Bronchial epithelial cell (primary cell): ENCODE data around the gene KCNK15. TPM values are rescaled to one million over a fixed set of nuclear protein-coding genes. Genes with fewer than 3 reads are reported as not detected.

ENCODE experiments used
- DNase-seq: peaks from one replicate; pipeline ENCODE4 v3.0.0-alpha.2; 2010; ENCODE audit warnings: low read depth
- FAIRE-seq: peaks from 2 replicates; lab custom pipeline; 2011; peaks lifted over from hg19 to GRCh38; lab: Jason Lieb, UNC
- H3K27me3 ChIP-seq: 2 replicates; pipeline ENCODE4 v1.5.1; 2011; ENCODE audit warnings: low read length; ENCODE audit not compliant: control insufficient read depth, insufficient read depth
- H3K36me3 ChIP-seq: 2 replicates; pipeline ENCODE4 v1.5.1; 2011; ENCODE audit warnings: low read length; ENCODE audit not compliant: control insufficient read depth, insufficient read depth
- H3K4me3 ChIP-seq: 2 replicates; pipeline ENCODE4 v1.5.1; 2011; ENCODE audit warnings: mild to moderate bottlenecking, low read depth, low read length, control low read depth
- total RNA-seq: library from RNA; depleted of rRNA; stranded (reverse); fragments of >200 nt; gene quantifications from 2 replicates; pipeline ENCODE4 v1.2.1, GENCODE V29; 2014
- TF ChIP-seq, protein P1 (sequence below): IDR thresholded peaks from 2 replicates; pipeline ENCODE4 v1.5.1; 2011; ENCODE audit warnings: mild to moderate bottlenecking, moderate library complexity, low read length, control low read depth, inconsistent platforms; ENCODE audit not compliant: insufficient read depth, severe bottlenecking

The KCNK15 gene
- total RNA-seq, 1 donor from 2014 or later, result under 0.01 TPM

DNA sequence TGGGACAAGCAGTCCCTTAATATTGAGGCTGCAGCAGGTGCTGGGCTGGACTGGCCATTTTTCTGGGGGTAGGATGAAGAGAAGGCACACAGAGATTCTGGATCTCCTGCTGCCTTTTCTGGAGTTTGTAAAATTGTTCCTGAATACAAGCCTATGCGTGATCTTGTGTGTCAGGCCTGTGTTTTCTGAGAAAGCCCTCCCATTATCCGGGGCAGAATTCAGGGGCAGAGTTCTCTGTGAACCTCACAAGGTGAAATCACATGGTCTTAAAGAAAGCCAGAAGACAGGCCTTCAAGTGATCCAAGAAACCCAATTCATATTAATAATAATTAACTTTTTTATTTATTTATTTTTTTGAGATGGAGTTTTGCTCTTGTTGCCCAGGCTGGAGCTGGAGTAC, 18.0 kb upstream of the KCNK15 start:
- Histone ChIP-seq H3K27me3 (no peaks in the 10 kb centered on the region), H3K36me3 (no peaks in the 10 kb centered on the region), H3K4me3 (no peak overlapping the region)
- no peak for FAIRE-seq
- TF ChIP-seq, protein P1, sequence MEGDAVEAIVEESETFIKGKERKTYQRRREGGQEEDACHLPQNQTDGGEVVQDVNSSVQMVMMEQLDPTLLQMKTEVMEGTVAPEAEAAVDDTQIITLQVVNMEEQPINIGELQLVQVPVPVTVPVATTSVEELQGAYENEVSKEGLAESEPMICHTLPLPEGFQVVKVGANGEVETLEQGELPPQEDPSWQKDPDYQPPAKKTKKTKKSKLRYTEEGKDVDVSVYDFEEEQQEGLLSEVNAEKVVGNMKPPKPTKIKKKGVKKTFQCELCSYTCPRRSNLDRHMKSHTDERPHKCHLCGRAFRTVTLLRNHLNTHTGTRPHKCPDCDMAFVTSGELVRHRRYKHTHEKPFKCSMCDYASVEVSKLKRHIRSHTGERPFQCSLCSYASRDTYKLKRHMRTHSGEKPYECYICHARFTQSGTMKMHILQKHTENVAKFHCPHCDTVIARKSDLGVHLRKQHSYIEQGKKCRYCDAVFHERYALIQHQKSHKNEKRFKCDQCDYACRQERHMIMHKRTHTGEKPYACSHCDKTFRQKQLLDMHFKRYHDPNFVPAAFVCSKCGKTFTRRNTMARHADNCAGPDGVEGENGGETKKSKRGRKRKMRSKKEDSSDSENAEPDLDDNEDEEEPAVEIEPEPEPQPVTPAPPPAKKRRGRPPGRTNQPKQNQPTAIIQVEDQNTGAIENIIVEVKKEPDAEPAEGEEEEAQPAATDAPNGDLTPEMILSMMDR, result no peak
- no peak for DNase-seq

DNA sequence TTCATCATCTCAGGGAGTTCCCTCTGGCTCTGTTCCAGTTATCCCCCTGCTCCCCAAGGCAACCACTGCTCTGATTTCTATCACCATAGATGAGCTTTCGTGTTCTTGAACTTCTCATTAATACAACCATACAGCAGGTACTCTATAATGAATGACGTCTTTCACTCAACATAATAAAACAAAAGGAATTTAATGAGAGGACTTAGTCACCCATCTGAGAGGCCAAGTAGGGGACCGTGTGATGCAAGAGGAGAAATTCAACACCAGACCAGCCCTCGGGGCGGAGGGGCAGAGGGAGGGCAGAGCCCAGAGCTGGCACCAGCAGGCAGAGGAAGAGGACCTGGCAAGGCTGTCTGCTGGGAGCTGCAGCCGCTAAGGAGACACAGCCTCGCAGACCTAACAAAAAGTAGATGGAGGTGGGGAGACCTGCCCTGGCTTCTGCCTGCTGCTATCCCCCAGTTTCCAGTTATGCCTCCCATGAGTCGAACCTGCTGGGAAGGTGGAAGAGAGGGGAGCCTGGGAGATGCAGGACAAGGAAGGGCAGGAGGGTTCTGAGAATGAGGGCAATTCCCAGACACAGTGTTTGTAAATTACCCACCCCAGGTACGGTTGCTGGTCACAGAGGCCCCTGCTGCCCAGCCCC, 16.7 kb upstream of the KCNK15 start:
- no peaks in the 10 kb centered on the region for H3K27me3 ChIP-seq
- H3K36me3 ChIP-seq, result no peaks in the 10 kb centered on the region
- no peak overlapping the region for H3K4me3 ChIP-seq
- TF ChIP-seq, protein P1, result no peak
- peak; percentile 90 for DNase-seq
- no peak for FAIRE-seq

DNA sequence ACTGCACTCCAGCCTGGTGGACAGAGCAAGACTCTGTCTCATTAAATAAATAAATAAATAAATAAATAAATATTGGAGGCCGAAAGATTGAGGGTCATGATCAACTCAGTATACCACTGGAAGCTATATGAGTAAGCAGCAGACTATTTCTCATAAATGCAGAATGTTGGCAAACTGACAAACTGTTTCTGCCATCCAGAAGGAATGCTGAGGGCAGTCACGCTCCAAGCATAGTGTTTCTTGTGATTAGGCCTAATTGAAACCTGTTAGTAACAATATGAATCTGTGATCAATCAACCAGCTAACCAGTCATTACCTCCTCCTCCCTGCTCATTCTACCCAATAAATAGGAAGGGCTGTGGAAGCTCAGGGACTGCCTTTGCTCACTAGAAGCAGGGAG, 15.2 kb upstream of the KCNK15 start:
- Histone ChIP-seq H3K27me3 (no peaks in the 10 kb centered on the region), H3K36me3 (no peaks in the 10 kb centered on the region), H3K4me3 (no peak overlapping the region)
- DNase-seq (peak; percentile 94), FAIRE-seq (no peak)
- TF ChIP-seq, protein P1, result no peak

DNA sequence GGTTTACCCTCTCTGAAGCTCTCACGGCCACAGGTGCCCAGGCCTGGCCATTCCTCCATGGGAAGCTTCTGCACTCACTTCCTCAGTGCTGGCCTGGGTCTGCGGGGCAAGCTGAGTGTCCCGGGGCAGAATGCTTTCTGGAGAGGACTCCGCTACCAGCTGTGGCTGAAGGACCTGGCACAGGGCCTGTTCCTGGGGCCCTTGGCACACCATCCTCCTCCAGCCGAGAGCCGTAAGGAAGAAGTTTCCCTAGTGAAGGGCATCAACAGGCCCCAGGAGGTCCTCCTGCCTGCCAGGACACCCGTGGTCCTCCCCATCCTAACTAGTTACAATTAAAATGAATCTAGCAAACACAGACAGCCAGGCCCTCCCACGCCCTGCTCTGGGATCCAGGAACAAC, 14.0 kb upstream of the KCNK15 start:
- H3K4me3 ChIP-seq, result no peak overlapping the region
- FAIRE-seq, result no peak
- TF ChIP-seq, protein P1, result no peak
- H3K27me3 ChIP-seq, result no peaks in the 10 kb centered on the region
- no peak for DNase-seq
- H3K36me3 ChIP-seq, result no peaks in the 10 kb centered on the region

DNA sequence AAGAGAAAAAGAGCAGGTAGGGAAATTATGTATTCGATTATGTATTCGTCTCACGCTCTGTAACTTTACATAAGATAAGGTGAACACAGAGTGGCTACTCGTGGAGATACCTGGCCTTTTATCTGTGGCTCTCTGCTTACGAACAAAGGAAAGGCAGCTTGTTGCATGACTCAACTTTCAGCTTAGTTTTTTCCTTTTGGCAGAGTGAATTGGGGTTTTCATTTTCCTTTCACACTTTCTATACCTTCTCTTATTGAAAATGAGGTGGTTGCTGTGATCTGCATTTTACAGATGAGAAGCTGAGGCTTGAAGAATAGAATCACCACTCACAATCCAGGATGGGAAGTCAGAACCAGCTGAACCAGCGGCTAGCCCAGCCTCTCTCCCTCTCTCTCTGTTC, 13.3 kb upstream of the KCNK15 start:
- no peak overlapping the region for H3K4me3 ChIP-seq
- no peaks in the 10 kb centered on the region for H3K27me3 ChIP-seq
- FAIRE-seq (no peak), DNase-seq (peak; percentile 58)
- TF ChIP-seq, protein P1, result no peak
- no peaks in the 10 kb centered on the region for H3K36me3 ChIP-seq
